GM15510 (cell line): ENCODE measurements around the gene DPEP3.
"Not testable (repeated sequence)": the region's sequence is repeated elsewhere in the genome, so short reads cannot be mapped to it uniquely, and the experiment has no call there.

ENCODE experiments used
- POLR2A ChIP-seq: IDR thresholded peaks from 3 replicates; pipeline ENCODE4 v1.6.1; 2011; ENCODE audit warnings: borderline replicate concordance; ENCODE audit not compliant: insufficient read length; ENCODE audit errors: extremely low read depth

Gene DPEP3

DNA sequence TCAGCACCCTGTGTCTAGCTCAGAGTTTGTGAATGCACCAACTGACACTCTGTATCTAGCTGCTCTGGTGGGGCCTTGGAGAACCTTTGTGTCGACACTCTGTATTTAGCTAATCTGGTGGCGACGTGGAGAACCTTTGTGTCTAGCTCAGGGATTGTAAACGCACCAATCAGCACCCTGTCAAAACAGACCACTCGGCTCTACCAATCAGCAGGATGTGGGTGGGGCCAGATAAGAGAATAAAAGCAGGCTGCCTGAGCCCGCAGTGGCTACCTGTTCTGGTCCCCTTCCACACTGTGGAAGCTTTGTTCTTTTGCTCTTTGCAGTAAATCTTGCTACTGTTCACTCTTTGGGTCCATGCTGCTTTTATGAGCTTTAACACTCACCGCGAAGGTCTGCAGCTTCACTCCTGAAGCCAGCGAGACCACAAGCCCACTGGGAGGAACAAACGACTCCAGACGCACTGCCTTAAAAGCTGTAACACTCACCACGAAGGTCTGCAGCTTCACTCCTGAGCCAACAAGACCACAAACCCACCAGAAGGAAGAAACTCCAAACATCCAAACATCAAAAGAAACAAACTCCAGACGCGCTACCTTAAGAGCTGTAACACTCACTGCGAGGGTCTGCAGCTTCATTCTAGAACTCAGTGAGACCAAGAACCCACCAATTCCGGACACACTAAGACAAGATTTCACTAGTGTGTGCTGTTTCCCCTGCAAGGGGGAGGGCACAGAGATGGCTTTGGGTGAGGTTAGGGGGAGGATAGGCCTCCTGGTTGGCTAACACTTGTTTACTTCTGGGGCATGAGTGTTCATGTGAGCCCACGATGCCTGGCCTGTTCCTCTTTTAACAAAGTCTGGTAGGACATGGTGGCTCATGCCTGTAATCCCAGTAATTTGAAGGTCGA is 18.7 kb upstream of the DPEP3 start, which contains the start of gene DPEP2:
Gene DPEP2, minus strand, starts transcription at position 706 of the 910 bp plus-strand sequence. CDS start 6,272 bp downstream, outside the sequence.
- not testable (repeated sequence) for TF ChIP-seq POLR2A

DNA sequence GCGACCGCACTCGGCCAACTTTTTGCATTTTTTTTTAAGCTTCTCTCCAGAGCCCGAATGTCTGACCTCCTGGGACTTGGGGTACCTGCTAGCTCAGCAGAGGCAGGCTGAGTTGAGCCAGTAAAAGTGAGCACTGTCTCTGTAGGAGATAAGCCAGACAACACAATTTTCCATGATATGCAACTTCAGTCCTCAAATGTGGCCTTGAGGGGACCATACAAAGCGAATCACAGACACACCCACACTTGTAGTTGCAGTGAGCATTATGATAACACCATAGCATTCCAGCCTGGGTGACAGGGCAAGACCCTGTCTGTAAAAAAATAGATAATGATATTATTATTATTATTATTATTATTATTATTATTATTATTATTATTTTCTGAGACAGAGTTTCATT is 16.4 kb upstream of the DPEP3 start:
- TF ChIP-seq POLR2A: no peak

DNA sequence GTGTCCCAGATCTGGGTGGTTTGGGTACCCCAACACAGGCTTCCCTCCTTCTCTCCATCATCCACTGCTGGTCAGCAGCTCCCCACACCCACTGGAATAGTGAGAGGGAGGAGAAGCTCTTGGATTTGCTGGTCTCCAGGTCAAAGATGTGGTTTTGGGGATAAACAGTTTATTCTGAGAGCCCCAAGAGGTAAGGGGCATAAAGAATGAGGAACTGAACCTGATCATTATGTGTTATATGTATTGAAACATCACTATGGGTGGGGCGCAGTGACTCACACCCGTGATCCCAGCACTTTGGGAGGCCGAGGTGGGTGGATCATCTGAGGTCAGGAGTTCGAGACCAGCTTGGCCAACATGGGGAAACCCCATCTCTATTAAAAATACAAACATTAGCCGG is 15.1 kb upstream of the DPEP3 start:
- no peak for TF ChIP-seq POLR2A

DNA sequence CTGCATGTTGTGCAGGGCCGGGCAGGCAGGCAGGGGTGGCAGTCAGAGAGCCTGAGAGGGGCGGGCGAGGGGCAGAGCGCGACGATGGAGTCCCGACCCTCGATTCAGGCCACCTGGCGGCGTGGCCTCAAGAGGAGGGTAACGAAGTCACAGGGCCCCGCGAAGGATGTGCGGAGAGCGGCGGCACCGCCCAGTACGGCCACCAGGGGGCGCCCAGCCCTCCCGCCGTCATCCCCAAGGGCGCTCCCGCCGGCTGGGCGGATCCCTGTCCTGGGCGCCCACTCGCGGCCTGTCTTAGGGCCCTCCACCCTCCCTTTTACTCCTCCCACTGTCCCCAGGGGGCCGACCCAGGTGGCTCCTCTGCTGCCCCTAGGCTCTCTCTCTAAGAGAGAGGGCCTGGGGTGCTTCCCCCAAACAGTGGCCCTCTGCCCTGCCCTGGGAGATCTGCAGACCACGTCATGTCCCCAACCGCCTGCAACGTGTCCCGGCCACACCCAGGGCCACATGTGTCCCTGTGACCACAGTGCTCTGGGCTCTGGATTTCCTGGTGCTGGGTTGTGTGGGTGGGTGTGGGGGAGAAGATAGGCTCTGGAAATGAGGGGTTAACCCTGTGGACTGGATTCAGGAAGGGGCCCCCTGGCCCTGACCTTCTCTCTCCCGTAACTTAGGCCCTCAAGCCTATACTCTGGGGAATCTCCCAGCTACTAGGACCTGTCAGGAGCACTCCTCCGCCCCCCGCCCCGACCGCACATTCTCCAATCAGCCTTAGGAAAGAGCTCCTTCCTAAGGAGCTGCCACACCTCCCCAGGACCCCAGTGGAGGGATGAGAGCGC is 13.1 kb upstream of the DPEP3 start:
- peak; percentile 59 for TF ChIP-seq POLR2A

DNA sequence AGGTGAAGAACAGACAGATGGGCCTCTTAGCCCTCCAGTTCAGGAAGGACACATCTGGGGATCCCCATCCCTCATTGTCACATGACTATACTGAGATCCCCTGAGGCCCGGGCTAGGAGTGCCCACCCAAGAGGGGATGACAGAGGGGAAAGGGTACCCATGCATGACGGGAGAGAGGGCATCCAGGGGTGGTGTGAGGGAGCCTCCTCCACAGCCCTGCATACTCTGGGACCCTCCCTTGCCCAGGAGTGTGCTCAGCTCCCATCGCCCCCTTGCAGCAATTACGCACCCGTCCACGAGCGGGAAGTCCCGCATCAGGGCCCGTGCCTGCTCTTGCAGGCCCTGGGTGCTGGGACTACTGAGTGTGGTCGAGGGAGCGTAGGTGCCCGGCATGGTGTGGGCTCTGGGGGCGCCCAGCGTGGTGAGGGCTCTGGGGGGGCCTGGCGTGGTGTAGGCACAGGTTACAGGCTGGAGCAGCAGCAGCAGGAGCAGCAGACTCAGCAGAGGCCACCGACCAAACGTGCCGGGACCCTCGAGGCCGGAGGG is 12.4 kb upstream of the DPEP3 start:
- no peak for TF ChIP-seq POLR2A

DNA sequence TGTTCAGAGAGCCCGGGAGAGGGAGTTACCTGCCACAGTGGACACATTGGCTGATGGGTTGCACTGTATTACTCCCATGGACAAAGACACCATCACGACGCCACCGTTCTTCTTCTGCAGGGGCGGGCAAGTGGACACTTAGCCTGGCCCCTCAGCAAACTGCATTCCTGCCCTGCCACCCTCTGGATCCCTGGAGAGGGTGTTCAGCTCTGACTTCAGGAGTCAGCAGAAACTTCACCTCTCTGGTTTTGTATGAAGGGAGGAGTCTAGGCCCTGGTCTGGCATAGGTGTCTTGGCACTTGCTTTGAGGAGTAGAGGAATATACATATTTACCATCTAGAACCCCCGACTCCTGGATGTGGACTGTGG is 9.7 kb upstream of the DPEP3 start:
- TF ChIP-seq POLR2A: no peak

DNA sequence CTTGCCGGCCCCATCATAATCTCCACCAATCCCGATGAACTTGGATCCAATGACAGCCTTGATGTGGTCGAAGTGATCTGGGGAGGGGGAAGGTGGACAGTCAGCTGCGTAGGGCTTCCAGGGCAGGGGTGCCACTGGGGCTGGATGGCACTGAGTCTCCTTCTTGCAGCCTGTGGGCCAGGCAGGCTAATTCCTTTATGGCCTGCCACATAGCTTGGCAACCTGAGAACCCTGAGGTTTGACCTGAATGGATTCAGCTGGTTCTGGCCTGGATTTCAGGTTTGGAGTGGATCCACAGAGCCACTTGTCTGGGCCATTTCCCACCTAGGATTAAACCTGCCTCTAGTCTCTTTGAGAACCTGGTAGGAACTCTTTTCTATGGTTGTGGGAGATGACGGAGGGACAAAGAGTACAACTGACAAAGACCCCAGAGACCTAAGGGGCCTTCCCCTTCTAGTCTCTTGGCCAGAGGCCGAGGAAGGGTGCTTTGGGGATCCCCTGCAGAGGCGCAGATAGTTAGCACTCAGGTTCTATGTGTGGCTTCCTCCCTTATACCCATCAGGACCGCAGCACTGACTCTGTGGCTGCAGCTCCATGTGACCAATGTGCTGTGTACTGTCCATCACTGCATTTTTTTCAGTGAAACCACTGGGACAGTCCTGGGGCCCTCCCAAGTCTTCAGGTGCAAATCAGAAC is 9.2 kb upstream of the DPEP3 start:
- TF ChIP-seq POLR2A: no peak

DNA sequence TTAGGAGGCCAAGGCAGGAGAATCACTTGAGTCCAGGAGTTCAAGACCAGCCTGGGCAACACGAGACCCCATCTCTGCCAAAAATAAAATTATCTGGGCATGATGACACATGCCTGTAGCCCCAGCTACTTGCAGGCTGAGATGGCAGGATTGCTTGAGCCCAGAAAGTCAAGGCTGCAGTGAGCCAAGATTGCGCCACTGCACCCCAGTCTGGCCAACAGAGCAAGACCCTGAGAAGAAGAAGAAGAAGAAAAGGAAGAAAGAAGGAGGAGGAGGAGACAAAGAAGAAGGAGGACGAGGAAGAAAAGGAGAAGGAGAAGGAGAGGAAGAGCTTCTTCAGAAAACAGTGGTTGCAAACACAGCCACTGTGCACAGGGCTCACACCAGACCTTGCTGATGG is 8.4 kb upstream of the DPEP3 start:
- TF ChIP-seq POLR2A: no peak

DNA sequence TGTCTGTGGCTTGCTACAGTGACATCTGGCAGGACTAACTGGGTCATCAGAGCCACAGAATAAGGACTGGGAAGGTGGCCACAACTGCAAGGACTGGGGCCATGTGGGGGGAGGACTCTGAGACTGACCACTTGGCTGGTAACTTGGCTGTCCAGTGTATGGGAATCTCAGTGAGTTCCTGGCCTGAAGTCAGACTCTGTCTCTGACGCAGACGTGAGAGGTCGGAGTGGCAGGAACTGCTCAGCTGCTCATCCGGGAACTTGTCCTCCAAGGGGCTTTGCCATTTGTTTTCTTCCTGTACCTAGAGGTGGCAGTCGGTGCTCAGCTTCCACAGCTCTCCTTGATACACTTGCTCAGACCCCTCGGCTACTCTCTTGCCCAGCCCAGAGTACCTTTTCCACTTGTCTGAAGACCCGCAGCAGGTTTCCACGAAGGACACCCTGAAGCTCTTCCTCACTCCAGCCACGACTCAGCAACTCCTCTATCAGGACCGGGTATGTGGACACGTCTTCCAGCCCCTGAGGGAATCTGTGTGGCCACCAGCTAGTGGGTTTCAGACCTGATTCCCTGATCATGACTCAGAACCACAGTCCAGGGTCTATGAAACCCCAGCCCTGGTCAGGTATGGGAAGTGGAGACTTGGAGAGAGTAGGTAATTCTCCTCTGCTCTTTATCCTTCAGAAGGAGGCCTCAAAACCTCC is 7.3 kb upstream of the DPEP3 start:
- no peak for TF ChIP-seq POLR2A

DNA sequence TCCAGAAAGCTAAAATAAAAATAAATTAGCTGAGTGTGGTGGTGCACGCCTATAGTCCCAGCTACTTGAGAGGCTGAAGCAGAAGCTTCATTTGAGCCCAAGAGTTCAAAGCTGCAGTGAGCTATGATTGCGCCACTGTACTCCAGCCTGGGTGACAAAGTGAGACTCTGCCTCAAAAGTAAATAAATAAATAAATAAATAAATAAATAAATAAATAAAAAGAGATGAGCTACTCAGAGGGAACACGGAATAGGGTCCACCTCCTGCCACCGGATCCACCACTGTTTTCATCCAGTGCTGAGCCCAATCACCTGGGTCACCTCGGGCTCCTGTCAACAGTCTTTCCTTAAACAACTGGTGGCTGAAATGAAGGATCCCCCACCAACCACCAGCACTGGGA is 6.7 kb upstream of the DPEP3 start:
- TF ChIP-seq POLR2A: no peak

DNA sequence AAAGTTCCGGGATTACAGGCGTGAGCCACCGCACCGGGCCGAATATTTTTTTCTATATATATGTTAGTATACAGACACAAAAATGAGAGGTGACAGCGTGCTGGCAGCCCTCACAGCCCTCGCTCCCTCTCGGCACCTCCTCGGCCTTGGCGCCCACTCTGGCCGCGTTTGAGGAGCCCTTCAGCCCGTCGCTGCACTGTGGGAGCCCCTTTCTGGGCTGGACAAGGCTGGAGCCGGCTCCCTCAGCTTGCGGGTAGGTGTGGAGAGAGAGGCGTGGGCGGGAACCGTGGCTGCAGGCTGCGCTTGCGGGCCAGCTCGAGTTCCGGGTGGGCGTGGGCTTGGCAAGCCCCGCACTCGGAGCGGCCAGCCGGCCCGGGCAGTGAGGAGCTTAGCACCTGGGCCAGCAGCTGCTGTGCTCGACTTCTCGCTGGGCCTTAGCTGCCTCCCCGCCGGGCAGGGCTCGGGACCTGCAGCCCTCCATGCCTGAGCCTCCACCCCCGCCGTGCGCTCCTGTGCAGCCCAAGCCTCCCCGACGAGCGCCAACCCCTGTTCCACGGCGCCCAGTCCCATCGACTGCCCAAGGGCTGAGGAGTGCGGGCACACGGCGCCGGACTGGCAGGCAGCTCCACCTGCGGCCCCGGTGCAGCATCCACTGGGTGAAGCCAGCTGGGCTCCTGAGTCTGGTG is 1.9 kb upstream of the DPEP3 start:
- TF ChIP-seq POLR2A: no peak

DNA sequence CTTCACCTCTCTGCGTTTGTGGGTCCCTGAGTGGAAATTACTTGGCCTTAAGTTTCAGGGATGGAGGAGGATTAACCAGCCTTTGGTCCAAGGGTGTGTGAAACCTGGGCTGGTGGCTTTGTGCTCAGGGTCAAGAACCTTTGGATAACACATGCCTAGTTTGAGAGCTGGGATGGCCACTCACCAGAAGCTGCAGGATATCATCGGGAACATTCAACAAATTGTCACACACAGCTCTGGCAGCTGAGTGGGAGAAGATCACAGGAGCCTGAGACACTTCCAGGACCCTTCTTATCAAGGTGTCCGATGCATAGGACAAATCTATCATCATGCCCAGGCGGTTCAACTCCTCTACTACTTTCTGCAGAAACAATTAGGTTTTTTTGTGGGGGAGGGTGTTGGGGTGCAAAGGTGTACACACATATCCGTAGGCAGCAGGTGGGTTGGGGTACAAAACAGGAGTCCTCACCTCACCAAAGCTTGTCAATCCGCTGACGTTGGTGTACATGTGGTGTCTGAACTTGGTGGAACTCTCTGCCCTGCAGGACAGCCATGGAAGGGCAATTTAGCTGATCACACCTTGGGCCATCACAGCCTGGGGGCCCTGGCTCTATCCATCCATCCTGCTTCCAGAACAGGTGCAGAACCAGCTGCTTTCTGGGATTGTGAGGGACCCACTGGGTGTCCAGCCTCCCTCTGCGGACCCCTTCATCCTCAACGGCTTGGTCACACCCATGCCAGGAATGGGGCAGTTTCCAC is 2.7 kb downstream of the DPEP3 start:
- TF ChIP-seq POLR2A: no peak

DNA sequence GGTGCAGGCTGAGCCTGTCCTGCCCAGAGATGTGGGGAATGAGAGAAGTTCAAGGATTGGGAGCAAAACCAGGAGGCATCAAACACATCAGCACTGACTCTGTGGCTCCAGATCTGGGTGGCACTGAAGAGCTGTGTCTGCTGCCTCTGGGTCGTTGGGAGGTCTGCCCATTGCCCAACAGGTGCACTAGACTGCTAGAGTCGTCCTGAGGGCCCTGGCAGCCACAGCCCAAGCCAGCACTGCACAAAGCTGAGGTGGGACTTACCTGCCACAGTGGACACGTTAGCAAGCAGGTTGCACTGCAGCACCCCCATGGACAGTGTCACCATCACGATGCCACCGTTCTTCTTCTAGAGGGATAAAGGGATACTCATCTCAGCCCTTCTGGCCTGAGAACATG is 3.3 kb downstream of the DPEP3 start:
- TF ChIP-seq POLR2A: no peak
